Stimulated activated CD4-positive, alpha-beta T cell treated with anti-CD3 and anti-CD28 coated beads, TNF-alpha, amount 100 ng/mL, for 4 hours (primary cell): ENCODE data around the gene NRROS.

Experiments used
- DNase-seq, 3 experiments: peaks; one replicate each; pipeline ENCODE4 v3.0.0-alpha.2; 2020; ENCODE audit warnings: low read depth in 3 of 3

NRROS gene

GRCh38 chr3:196646666-196647216, 7.2 kb downstream of the NRROS start:
- no peak for DNase-seq

DNA sequence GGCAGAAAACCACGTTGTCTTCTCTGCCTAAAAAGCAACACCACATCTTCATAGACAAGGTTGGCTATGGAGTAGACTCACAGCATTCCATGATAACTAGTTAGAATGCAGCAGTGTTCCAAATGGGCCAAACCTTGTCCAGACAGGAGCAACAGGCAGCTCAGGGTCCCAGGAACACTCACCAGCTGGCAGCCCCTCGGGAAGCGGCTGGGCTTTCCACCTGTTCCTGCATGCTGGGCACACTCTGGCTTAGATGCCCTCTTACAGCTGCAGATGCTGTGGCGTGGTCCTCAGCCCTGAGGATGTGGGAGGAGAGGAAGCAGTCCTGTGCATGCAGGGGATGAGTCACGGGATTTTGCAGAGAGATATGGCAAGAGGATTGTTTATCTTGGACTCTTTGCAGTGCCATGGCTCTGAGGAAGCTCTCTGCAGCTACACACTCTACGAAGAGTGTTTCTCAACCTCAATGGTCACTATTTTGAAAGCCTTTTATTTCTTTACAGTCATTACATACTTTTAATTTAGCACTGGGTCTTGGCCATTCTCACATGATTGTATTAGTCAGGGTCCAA, 11.3 kb downstream of the NRROS start:
- no peak for DNase-seq

DNA sequence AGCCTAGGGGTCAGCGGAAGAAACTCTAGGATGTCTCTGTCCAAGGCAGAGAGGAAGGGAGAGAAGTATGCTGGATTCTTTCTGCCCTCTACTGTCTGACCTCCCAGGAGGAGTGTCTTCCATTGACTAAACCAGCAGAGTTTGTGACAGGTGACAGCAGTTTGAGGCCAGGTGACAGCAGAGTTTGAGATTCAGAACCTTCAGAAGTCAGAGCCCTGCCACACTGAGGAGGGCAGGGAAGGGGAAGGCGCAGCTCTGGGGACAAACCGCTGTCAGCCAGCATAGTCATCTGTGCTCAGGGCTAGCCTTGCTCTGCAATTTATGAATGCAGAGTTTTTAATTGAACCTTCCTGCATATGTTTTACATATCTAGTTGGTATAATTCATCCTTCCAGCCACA, 12.3 kb downstream of the NRROS start:
- no peak for DNase-seq

DNA sequence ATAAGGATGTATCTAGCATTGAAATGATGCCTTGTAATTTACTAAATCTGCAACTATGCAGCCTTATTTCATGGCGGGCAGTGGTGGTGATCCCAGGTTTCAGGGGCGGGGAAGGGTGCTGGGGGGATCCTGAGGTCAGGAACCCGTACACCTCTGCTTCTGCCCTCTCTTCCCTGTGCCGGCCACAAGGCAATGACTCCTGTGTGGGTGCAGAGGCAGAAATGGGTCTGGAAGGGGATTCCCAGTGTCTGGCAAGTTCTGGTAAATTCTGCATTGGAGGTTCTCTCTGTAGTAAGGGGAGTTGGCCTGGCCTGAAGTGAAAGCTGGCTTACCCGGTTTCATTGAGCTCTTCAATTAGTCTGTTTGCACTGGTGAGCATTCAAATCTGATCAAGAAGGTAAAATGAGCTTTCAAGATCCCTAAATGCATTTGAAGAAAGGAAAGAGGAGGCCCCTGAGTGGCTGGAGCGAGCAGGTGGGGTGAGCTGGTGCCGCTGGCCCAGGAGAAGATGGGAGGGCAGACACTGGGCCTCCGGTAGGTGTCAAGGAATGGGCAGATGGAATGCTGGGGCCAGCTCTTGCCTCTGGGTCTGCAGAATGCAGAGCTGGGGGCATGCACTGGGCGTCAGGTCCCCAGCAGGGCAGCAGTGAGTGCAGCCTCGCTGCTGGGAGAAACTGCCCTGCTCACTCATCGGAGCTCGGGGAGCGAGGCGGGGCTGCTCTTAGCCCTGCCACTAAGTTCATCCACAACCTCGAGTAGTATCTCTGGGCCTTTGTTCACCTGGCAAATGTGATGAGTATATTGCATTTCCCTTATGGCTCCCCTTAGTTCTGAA, 13.7 kb downstream of the NRROS start:
- DNase-seq: no peak

DNA sequence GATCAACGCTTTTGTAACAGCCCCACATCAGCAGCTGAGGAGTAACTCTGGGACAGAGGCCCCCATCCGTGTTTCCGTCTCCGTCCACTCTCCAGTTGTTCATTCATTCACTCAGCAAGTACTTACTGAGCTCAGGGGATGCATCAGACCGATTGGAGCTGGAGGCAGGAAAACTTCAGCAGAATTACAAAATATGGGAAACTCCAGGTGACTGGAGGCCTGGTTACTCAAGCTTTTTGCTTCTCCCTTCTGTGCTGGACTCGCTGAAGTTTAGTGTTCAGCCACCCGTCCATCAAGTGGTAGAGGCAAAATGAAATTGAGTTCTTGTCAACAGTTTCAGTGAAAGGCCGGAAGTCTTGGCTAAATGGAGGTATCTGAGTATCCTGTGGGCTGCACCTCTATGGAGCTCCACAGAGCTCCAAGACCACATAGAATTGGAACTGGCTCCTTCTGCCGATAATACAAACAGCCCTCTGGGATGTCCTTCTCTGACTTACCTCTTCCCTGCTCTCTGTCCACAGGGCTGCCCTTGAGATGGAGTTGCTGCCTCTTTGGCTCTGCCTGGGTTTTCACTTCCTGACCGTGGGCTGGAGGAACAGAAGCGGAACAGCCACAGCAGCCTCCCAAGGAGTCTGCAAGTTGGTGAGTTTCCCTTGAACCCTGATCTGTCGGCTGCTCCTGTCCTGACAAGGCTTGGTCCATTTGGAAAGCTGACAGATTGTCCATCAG, 14.7 kb downstream of the NRROS start:
- no peak for DNase-seq

DNA sequence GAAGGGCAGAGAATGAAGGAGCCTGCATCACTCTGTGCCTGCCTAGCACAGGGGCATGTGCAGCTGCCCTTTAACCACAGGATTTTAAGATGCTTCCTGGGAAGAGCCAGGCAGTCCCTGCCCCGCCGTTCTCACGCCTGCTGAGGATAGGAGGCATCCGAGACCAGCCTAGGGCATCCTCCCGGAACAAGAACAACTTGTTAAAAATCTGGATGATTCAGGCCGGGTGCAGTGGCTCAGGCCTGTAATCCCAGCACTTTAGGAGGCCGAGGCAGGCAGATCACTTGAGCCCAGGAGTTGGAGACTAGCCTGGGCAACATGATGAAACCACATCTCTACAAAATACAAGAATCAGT, 15.2 kb downstream of the NRROS start:
- no peak for DNase-seq

DNA sequence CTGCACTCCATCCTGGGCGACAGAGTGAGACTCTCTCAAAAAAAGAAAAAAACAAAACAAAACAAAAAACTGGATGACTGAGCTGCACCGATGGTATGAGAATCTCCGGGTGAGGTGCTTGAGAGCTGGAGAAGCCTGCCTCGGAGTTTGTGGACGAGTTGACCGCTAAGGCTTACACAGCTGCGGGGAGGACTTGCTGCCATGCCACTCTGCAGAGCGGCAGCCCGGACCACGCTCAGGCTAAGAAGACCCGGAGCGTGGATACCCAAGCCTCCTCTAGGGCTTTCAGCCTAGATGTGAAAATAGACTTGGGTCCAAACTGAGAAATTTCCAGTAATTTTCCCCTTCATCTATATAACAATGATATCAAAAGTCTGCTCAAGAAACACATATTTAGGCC, 16.0 kb downstream of the NRROS start:
- no peak for DNase-seq

- DNase-seq: no peak
These were observed 16.7 kb downstream of the NRROS start for GRCh38 chr3:196656213-196656612.

- no peak for DNase-seq
These were observed 20.4 kb downstream of the NRROS start for GRCh38 chr3:196659901-196660351.

- DNase-seq: no peak
These were observed 21.1 kb downstream of the NRROS start for GRCh38 chr3:196660381-196661166.

DNA sequence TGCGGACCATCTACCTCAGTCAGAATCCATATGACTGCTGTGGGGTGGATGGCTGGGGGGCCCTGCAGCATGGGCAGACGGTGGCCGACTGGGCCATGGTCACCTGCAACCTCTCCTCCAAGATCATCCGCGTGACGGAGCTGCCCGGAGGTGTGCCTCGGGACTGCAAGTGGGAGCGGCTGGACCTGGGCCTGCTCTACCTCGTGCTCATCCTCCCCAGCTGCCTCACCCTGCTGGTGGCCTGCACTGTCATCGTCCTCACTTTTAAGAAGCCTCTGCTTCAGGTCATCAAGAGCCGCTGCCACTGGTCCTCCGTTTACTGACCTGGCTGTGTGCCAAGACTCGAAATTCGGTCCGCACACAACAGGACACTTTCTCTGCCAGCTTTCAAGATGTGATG, 21.9 kb downstream of the NRROS start:
- no peak for DNase-seq

GRCh38 chr3:196662033-196662432, 22.5 kb downstream of the NRROS start:
- no peak for DNase-seq

DNA sequence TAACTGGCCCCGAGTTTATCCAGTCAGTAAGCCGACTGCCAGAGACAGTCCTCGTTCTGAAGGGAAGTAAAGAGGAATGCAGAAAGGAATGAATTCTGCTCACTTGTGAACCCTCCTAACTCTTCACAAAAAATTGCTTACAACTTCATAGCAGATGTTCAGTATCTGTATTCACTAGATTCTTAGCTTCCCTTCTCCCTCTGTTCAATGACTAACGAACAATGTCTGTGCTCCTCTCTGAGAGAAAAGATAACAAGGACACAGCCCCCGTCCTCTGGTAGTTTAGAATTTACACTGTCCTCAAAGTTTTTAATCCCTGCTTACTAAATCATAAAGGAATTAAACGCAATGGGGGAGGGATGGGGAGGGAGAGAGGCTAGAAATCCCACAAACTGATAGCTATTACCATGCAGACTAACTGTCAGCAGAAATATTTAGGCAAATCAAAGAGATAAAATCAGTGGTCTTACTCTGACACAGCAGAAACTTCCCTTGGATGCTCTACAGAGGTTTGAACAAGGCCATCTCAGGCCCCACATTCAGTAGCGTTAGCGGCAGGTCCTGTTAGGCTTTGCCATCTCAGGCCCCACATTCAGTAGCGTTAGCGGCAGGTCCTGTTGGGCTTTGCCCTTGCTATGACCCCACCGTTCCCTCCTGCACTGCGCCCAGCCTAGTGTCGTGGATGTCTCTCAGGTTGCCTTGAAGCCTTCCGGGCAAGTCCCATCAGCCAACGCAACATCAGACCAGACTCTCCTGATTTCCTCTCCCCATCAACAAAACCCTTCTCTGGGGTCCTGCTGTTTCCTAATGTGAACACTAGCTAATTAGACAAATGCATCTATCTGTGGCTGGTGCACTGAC, 23.4 kb downstream of the NRROS start:
- DNase-seq: no peak

- DNase-seq: no peak
These were observed 26.7 kb downstream of the NRROS start for GRCh38 chr3:196666001-196666867.

DNA sequence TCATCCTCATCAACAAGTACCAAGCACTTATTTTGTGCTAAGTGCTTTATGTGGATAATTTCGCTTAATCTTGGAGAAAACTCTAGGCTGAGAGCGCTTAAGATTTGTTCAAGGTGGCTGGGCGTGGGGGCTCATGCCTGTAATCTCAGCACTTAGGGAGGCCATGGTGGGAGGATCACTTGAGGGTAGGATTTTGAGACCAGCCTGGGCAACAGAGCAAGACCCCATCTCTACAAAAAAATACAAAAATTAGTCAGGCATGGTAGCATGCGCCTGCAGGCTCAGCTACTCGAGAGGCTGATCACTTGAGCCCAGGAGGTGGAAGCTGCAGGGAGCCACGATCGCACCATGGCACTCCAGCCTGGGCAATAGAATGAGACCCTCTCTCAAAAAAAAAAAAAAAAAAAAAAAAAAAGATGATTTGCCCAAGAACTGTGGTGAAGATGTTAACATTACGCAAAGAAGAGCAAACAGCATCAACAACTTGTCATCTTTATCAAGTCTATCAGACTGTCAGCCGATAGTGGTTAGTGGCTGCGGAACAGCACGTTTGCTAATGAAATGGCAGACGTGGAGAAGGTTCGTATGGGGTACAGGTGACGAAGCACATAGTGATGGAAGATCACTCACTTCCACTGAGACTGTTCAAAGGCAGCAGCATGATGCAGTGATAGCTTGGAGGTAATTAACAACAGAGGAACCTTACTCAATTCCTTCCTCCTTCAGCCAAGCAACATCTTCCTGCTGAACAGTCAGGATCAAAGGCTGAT, 27.7 kb downstream of the NRROS start:
- no peak for DNase-seq

- DNase-seq: no peak
These were observed 30.8 kb downstream of the NRROS start for GRCh38 chr3:196670339-196670738.

GRCh38 chr3:196673632-196674031, 34.1 kb downstream of the NRROS start:
- DNase-seq: no peak

DNA sequence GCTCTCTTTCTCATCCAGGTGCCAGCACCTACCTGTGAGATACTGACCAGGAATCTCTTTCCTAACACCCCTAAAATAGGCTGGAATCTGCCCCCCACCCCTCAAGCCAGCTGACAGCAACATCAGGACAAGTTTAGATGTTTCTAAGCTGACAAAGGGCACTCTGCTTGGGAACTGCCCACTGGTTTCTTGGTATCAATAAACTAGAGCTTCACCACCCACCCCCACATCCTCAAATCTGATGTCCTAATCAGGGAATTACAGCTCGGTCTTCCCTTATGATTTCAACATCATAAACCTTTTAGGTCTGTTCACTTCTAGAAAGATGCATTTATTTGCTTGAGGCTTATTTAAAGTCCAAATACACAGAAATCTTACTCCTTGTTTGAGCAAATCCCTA, 37.9 kb downstream of the NRROS start:
- DNase-seq: no peak

GRCh38 chr3:196677931-196678330, 38.4 kb downstream of the NRROS start:
- DNase-seq: no peak
